LNCaP clone FGC (cell line): ENCODE measurements around the gene ANP32A.

Experiments used
- DNase-seq: peaks from one replicate; pipeline ENCODE4 v3.0.0-alpha.2; 2011; ENCODE audit warnings: low read depth
- H3K4me3 ChIP-seq: 2 replicates; pipeline ENCODE4 v1.5.1; 2011; ENCODE audit warnings: mild to moderate bottlenecking, low read depth, low read length, control low read depth
- TF ChIP-seq, protein P1 (sequence below): IDR thresholded peaks from 2 replicates; pipeline ENCODE4 v1.5.1; 2012; ENCODE audit warnings: mild to moderate bottlenecking; ENCODE audit not compliant: control insufficient read depth, insufficient read depth; ENCODE audit errors: extremely low read depth

ANP32A gene

GRCh38 chr15:68755731-68756130 lies 65.0 kb downstream of the ANP32A start:
- no peak overlapping the region for H3K4me3 ChIP-seq
- TF ChIP-seq, protein P1, sequence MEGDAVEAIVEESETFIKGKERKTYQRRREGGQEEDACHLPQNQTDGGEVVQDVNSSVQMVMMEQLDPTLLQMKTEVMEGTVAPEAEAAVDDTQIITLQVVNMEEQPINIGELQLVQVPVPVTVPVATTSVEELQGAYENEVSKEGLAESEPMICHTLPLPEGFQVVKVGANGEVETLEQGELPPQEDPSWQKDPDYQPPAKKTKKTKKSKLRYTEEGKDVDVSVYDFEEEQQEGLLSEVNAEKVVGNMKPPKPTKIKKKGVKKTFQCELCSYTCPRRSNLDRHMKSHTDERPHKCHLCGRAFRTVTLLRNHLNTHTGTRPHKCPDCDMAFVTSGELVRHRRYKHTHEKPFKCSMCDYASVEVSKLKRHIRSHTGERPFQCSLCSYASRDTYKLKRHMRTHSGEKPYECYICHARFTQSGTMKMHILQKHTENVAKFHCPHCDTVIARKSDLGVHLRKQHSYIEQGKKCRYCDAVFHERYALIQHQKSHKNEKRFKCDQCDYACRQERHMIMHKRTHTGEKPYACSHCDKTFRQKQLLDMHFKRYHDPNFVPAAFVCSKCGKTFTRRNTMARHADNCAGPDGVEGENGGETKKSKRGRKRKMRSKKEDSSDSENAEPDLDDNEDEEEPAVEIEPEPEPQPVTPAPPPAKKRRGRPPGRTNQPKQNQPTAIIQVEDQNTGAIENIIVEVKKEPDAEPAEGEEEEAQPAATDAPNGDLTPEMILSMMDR = no peak
- DNase-seq = no peak

DNA sequence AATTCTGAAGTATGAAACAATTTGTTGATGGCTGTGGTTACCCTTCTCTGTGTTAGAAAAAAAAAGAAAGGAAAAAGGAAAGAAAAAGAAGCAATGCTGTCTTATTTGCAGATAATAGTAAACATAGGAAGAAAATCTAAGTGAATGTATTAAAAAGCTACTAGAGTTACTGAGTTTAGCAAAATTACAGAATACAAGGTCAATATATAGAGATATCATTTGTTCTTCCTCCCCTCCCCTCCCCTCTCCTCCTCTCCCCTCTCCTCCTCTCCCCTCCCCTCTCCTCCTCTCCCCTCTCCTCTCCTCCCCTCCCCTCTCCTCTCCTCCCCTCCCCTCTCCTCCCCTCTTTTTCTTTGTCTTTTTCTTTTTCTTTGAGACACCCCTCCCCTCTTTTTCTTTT lies 69.1 kb downstream of the ANP32A start:
- TF ChIP-seq, protein P1 = no peak
- no peak overlapping the region for H3K4me3 ChIP-seq
- no peak for DNase-seq

DNA sequence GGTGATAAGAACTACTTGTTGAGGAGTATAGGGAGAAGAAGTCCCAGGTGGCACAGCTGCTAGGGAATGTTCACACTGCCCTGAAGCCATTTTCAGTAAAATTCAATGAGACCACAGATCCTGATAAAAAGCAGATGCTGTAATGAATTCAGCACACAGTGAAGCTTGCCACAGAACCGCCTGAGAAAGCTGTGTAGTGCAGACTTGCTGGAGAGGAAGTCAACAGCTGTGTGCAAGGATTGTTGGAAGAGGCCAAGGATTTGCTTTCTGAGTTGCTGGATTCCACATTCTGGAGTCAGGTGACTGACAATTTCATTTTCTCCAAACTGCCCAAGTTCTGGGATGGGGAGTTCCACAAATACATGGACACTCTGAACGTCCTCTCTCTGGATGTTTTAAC lies 70.9 kb downstream of the ANP32A start:
- no peak overlapping the region for H3K4me3 ChIP-seq
- DNase-seq = no peak
- TF ChIP-seq, protein P1 = no peak

GRCh38 chr15:68749365-68749764 lies 71.3 kb downstream of the ANP32A start:
- no peak overlapping the region for H3K4me3 ChIP-seq
- no peak for DNase-seq
- TF ChIP-seq, protein P1 = no peak

DNA sequence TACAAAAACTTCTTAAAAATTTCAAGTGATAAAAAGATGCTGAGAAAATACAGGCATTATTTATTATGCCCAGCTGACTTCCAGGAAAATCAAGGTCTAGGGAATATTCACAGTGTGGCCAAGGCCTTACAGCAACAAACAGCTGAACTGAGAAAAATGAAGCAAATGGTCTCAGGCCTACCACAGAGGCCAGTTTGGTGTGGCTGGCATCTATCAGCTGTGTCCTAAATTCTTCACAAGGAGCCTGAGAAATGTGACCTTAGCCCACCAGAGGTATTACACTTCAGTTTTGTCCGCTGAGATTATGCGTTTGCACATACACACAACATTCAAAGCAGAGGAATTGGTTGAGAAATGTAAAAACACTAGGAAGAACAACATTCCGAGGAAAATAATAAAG lies 77.4 kb downstream of the ANP32A start:
- DNase-seq = no peak
- H3K4me3 ChIP-seq = no peak overlapping the region
- TF ChIP-seq, protein P1 = no peak

DNA sequence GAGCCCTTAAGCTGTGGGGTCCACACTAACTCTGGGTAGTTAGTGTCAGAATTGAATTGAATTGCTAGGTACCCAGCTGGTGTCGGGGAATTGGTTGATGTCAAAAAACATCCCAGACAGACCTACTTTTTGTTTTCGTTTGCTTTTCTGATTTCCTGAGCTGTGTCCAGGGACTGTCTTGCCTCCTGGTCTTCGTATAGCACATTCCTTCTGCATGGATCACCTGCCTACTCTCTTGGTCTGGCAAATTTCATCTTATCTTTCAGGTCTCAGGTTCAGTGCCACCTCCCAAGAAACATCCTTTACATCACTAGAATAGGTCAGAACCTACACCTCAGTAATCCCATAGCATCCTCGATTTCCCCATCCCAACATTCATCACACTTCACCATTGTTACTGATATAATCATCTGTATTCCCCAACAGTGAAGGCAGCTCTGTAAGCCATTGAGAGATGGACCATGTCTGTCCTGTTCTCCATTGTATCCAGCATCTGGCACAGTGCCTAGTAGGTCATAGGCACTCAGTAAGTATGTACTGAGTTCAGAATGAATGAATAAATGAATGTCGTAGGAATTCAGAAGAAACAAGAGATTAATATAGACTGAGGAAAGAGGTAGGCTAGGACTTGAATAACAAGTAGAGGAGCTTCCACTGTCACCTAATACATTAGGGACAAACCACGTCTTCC lies 81.2 kb downstream of the ANP32A start:
- no peak for DNase-seq
- H3K4me3 ChIP-seq = no peak overlapping the region
- TF ChIP-seq, protein P1 = no peak

GRCh38 chr15:68735610-68736009 lies 85.1 kb downstream of the ANP32A start:
- DNase-seq = no peak
- TF ChIP-seq, protein P1 = no peak
- H3K4me3 ChIP-seq = no peak overlapping the region
